ENCODE data around the gene C11orf21.

C11orf21 gene

DNA sequence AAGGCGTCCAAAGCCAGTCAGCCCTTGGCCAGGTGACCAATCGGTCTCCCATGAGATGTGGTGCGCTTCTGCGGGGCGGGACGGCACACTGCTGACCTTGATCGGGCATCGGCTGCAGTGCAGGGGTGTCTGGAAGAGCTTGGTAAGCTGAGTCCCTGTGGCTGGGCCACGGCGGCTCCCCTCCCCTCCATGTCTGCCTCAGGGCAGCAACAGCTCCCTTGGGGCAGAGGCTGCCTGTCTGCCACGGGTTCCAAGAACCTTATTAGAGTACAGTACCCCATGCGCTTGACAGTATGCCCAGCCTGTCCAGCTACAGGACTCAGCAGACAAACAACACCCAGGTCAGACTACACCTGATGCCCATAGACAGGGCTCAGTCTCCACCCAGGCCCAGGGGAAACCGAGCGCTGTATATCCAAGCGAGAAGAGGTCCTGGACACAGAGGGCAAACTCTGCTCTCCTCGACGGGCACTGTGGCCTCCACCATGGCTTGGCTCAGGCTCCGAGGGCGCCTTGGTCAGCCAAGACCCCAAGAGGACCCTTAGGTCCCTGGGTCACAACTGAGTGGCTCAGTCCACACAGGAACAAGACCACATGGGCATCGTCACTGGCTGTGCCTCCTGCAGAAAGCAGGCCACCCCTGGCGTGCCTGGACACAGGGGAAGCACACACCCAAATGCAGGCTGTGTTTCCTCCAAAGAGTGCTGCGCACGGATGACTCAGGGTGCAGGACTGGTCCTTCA is 19.0 kb upstream of the C11orf21 start:
- TF ChIP-seq, protein P1, sequence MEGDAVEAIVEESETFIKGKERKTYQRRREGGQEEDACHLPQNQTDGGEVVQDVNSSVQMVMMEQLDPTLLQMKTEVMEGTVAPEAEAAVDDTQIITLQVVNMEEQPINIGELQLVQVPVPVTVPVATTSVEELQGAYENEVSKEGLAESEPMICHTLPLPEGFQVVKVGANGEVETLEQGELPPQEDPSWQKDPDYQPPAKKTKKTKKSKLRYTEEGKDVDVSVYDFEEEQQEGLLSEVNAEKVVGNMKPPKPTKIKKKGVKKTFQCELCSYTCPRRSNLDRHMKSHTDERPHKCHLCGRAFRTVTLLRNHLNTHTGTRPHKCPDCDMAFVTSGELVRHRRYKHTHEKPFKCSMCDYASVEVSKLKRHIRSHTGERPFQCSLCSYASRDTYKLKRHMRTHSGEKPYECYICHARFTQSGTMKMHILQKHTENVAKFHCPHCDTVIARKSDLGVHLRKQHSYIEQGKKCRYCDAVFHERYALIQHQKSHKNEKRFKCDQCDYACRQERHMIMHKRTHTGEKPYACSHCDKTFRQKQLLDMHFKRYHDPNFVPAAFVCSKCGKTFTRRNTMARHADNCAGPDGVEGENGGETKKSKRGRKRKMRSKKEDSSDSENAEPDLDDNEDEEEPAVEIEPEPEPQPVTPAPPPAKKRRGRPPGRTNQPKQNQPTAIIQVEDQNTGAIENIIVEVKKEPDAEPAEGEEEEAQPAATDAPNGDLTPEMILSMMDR (IDR thresholded peaks at IDR 0.05; ENCODE audit: borderline replicate concordance, insufficient read depth, low read depth, low read length) = no peak
- no peak overlapping the region for H3K4me3 ChIP-seq (ENCODE audit: low read depth, low read length)

DNA sequence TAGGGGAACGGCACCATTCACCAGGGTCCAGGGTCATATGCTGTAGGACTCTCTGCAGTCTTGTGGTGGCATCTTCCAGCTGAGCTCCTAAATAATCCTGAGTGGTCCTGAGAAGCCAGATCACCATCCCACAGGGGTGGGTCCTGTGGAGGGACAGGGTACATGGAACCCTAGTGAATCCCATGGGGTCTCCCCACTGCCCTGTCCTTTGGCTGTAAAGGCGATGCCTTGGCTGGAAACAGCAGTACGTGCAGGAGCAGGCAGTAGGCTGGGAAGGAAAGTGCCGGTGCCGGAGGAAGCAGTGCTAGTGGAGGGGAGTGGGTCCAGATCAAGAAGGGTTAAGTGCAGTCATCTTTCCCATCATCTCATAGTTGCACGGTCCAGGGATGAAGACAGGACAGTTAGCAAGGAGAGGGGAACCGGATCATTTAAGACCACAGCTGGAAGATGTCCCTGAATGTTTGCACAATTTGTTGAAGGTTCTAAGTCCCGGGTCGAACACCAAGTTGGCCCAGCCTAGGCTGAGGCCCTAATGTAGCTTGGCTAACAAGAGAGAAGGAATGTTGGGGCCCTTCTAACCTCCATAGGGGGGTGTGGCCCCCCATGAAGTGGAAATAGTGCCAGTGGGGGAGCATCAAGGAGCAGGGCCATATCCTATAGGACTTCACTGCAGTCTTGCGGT is 18.2 kb upstream of the C11orf21 start:
- TF ChIP-seq, protein P1 (IDR thresholded peaks at IDR 0.05; ENCODE audit: borderline replicate concordance, insufficient read depth, low read depth, low read length) = no peak
- H3K4me3 ChIP-seq (ENCODE audit: low read depth, low read length) = no peak overlapping the region

GRCh38 chr11:2318707-2319106 is 17.0 kb upstream of the C11orf21 start:
- no peak overlapping the region for H3K4me3 ChIP-seq (ENCODE audit: low read depth, low read length)
- TF ChIP-seq, protein P1 (IDR thresholded peaks at IDR 0.05; ENCODE audit: borderline replicate concordance, insufficient read depth, low read depth, low read length) = no peak

- TF ChIP-seq, protein P1 (IDR thresholded peaks at IDR 0.05; ENCODE audit: borderline replicate concordance, insufficient read depth, low read depth, low read length) = no peak
- no peak overlapping the region for H3K4me3 ChIP-seq (ENCODE audit: low read depth, low read length)
Observed at GRCh38 chr11:2318123-2318522, 16.4 kb upstream of the C11orf21 start.

GRCh38 chr11:2317354-2318050 is 15.8 kb upstream of the C11orf21 start:
- no peak overlapping the region for H3K4me3 ChIP-seq (ENCODE audit: low read depth, low read length)
- TF ChIP-seq, protein P1 (IDR thresholded peaks at IDR 0.05; ENCODE audit: borderline replicate concordance, insufficient read depth, low read depth, low read length) = no peak

GRCh38 chr11:2316963-2317244 is 15.2 kb upstream of the C11orf21 start:
- TF ChIP-seq, protein P1 (IDR thresholded peaks at IDR 0.05; ENCODE audit: borderline replicate concordance, insufficient read depth, low read depth, low read length) = no peak
- H3K4me3 ChIP-seq (ENCODE audit: low read depth, low read length) = no peak overlapping the region

Data from GM12875 (cell line).